Measurements from ENCODE around the gene TPPP.

- TF ChIP-seq, protein P1, sequence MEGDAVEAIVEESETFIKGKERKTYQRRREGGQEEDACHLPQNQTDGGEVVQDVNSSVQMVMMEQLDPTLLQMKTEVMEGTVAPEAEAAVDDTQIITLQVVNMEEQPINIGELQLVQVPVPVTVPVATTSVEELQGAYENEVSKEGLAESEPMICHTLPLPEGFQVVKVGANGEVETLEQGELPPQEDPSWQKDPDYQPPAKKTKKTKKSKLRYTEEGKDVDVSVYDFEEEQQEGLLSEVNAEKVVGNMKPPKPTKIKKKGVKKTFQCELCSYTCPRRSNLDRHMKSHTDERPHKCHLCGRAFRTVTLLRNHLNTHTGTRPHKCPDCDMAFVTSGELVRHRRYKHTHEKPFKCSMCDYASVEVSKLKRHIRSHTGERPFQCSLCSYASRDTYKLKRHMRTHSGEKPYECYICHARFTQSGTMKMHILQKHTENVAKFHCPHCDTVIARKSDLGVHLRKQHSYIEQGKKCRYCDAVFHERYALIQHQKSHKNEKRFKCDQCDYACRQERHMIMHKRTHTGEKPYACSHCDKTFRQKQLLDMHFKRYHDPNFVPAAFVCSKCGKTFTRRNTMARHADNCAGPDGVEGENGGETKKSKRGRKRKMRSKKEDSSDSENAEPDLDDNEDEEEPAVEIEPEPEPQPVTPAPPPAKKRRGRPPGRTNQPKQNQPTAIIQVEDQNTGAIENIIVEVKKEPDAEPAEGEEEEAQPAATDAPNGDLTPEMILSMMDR (IDR thresholded peaks at IDR 0.05; ENCODE audit: low read depth, low read length) = no peak
- no peak for TF ChIP-seq POLR2A (IDR thresholded peaks at IDR 0.05; ENCODE audit: extremely low read depth, insufficient read length)
These were observed 1.2 kb downstream of the TPPP start for GRCh38 chr5:691817-692528.
